GM18861 (cell line): ENCODE measurements around the gene UNC93B1.
A peak's percentile ranks its signal among the peaks of the same experiment; 100 is the strongest.
"Not testable (repeated sequence)": the region's sequence is repeated elsewhere in the genome, so short reads cannot be mapped to it uniquely, and the experiment has no call there.

Source experiments
- ATAC-seq: cut with Tn5 transposase; IDR thresholded peaks from one replicate; pipeline ENCODE4 v1.9.1; 2021; ENCODE audit not compliant: unreplicated experiment

Gene UNC93B1

DNA sequence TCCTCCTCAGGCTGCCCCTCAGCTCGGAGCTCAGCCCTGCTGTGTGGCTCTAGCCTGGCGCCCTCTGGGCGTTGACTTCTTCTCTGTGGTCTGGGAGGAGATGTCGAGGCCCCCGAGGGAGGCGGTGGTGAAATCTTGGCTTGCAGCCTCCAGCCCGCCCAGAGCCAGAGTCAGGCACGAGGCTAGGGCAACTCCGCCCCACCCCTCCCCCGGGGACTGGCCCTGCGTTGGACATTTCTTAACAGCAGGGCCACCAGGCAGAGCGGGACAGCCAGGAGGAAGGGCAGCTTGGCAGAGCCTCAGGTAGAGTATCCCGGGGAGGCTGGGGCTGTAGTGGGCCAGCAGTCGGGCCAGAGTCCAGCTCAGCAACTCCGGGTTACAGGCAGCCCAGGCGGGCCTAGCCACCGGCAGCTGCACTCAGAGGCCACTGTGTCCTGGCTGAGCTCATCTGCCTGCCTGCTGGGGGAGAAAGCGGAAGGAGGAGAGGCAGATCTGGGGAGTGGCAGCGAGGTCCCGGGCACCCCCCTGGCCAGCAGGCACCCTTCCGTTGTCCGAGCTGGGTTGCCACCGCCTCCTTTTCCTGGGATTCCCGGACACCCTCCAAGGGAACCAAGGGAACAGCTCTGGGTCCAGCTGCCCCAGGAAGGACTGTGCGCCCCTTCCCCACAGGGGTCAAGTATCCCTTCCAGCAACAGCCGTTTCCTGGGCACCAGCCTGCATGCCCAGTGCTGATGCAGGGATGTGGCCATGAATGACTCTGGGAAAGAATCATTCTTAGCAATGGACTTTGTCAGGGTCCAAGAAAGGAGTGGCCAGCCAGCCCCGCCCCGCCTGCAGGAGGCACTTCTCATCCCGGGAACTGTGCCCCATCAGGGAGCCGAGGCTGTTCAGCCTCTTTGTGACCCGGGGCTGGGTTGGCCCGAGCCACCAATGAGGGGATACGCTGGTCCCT lies 6.5 kb upstream of the UNC93B1 start, which contains the start of gene ALDH3B1:
Gene ALDH3B1 (plus strand): TSS at position 238 of the 952 bp plus-strand sequence. CDS start 4,971 bp downstream, outside the sequence.
- ATAC-seq: no peak

DNA sequence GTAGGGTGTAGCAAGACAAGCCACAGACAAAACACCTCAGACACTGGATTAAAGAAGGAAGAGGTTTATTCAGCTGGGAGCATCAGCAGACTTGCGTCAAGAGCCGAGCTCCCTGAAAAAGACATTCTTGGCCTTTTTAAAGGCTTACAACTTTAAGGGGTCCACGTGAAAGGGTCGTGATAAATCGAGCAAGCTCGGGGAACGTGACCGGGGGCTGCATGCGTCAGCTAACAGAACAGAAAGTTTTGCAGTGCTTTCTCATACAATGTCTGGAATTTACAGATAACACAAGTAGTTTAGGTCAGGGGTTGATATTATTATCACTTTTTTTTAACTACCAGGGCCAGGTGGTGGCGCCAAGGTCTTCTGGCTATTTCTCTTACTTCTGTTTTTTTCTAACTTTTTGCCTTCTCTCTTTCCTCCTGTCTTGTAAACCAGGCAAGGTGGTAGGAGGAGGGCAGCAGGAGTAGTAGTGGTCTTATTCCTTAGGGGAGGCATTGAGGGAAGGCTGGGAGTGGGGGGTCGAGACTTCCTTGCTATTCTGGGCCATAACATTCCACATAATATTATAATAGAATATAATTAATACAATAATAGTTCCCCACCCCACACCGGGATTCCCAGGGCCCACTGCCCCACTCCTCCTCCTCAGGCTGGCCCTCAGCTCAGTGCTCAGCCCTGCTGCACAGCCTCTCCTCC lies 5.6 kb upstream of the UNC93B1 start:
- ATAC-seq: no peak

- no peak for ATAC-seq
These were observed 4.8 kb upstream of the UNC93B1 start for GRCh38 chr11:68008381-68009337.

- no peak for ATAC-seq
These were observed 3.8 kb upstream of the UNC93B1 start for GRCh38 chr11:68007498-68008380.

- ATAC-seq: no peak
These were observed 2.8 kb upstream of the UNC93B1 start for GRCh38 chr11:68006606-68007166.

GRCh38 chr11:68004551-68005335 lies 846 bp upstream of the UNC93B1 start:
- ATAC-seq: no peak

- ATAC-seq: peak; percentile 22
These were observed 705 bp downstream of the UNC93B1 start for GRCh38 chr11:68002938-68003845.

DNA sequence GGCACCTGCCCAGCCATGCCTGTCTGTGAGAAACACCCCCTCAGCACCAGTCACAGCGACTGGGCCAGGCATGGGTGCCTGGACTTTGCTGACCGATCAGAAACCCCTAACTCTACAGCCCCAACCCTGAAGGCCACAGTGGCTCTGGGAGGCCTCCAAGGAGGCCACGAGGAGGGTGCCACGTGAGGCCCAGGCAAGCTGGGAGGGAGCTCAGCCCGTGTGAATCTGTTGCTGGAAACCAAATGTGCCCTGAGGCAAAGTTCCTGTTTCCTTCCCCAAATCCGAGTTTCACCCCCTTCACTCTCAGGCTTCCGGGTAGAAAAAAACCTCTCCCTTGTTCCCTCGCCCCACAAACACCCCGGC lies 1.3 kb downstream of the UNC93B1 start:
- no peak for ATAC-seq

DNA sequence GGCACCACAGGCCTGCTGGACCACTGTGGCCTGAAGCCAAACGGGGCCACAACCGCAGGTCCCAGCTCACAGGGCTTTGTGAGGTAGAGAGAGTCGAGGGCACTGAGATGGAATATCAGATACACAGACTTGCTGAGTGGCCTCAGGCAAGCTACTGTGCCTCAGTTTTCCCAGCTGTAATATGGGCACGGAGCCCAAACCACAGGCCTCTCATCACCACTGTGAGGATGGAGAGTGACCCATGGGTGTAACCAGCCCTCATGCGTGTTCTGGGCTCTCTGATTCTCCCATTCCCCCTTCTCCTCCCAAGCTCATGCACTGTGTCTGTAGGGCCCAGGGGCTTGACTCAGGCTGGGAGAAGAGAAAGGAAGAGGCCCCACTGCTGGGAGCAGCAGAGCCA lies 4.2 kb downstream of the UNC93B1 start:
- ATAC-seq: no peak

DNA sequence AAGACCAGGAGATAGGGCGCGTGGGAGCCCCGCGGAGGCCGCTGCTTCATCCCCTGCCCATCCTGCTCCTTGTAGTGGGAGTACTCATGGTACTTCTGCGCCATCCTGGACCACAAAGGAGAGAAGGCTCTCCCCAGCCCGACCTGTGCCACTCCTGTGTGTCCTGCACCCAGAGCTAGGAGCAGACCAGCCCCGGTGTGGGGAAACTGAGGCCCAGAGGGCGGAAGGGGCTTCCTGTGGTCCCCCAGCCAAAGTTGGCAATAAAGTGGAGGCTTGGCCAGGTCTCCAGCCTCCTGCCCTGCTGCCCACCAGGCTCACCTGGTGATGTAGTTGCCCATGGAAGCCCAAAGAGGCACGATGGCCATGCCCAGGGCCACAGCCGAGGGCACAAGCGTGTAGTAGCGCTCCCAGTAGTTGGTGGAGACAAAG lies 4.7 kb downstream of the UNC93B1 start:
- ATAC-seq: no peak

GRCh38 chr11:67998150-67999045 lies 5.5 kb downstream of the UNC93B1 start:
- ATAC-seq: no peak

GRCh38 chr11:67997475-67997921 lies 6.4 kb downstream of the UNC93B1 start:
- no peak for ATAC-seq

- ATAC-seq: no peak
These were observed 7.0 kb downstream of the UNC93B1 start for GRCh38 chr11:67996622-67997474.

DNA sequence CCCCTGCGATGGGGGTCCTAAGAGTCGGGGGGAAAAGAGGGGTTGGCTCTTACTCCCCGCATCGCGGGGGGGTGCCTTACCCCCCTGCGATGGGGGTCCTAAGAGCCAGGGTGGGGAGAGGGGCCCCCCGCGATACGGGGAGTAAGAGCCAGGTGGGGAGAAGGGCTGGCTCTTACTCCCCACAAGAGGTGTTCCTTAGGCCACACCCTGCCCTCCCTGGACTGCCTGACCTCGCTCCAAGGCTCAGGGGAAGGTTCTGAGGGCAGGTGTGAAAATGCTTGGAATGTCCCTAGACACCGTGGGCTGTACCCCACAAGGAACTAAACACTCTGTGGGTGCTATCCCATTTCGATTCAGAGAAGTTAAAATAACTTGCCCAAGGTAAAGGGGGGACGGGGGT lies 7.8 kb downstream of the UNC93B1 start:
- no peak for ATAC-seq

DNA sequence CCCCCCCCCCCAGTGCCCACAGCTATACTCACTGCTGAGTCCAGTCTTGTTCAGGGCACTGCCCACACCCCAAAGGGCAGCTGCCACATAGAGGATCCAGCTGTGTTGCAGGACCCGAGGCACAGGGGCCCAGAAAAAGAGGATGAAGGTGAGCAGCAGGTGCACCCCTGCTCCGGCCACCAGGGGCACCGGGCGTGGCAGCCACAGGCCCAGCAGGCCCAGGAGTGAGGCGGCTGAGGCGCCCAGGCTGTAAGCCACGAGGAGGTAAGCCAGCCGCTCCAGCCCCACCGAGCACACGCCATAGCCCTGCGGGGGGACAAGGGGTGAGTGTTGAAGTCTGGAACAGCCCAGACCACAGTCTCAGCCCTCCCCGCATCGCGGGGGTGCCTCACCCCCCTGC lies 8.3 kb downstream of the UNC93B1 start:
- not testable (repeated sequence) for ATAC-seq

DNA sequence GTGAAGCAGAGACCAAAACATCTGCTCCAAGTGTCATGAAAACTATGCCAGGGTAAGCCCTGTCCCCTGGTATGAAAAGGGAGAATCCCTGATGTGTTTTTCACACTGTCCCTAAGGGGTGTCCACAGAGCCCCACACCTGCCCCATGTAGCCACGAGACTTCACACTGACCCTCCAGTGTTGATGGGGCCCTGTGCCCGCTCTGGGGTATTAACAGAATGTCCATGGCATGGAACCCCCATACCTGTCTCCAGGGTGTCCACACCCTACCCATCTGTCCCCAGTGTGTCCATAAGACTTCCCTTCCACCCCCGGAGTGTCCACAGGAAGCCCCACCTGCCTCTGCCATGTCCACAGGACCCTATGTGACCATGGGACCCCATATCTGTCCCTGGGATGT lies 8.8 kb downstream of the UNC93B1 start:
- not testable (repeated sequence) for ATAC-seq
